ENCODE results near the gene RDH5. TPM values are rescaled to one million over a fixed set of nuclear protein-coding genes. Genes with fewer than 3 reads are reported as not detected.

Gene RDH5
- total RNA-seq, 3 donors from 2014 or later: 3.9 to 7.4 (median 5.1) TPM

GRCh38 chr12:55737581-55738122 lies 17.5 kb downstream of the RDH5 start:
- Mint-ChIP-seq H3K4me3 (no peak overlapping the region), H3K4me1 (ENCODE audit: low read depth) (peaks cover 25% of the 10 kb centered on the region), H3K36me3 (ENCODE audit: insufficient read depth) (no peaks in the 10 kb centered on the region), H3K9me3 (no peaks in the 10 kb centered on the region), H3K27me3 (ENCODE audit: low read depth) (no peaks in the 10 kb centered on the region)
- ATAC-seq (no peak), DNase-seq (no peak)

DNA sequence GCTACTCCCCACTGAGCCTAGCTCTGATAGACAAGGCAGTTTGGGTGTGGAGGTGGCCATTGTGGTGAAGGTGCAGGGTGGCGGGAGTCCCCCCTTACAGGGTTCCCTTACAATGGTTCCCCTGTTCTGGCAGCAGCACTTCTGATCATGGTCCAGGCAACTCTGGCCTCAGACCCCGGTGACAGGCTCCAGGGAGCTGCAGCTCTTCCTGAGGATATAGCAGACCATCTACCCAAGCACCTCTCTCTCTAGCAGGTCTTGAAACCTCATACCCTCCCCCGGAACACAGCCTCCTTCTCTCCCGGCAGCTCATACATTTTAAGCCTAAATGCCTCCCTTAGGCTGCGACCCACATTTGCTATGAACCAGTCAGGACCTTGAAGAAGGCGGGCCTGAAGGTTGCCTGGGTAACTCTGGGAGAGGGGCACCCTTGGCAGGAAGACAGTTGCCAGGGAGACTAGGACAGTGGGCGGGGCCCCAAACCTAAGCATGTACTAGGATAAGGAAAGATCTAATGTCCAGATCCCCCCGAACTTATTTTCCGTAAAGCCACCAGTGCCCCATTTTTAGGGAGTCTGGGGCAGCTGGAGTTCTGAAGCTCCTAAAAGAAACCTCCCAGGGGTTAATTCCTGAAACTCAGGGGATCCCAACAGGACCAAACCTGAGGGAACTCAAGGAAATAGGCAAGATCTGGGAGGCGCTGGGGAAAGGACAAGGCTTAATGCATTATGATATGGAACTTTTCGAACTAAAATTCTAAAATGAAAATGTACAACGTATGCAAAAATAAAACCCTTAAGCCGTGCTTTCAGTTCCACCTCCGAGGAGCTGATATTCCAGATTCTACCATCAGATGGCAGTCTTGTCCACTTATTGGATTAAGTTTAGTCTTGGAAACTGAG lies 18.2 kb downstream of the RDH5 start:
- peak; percentile 78 for ATAC-seq
- H3K36me3 Mint-ChIP-seq (ENCODE audit: insufficient read depth): no peaks in the 10 kb centered on the region
- DNase-seq: peak; percentile 67
- no peaks in the 10 kb centered on the region for H3K9me3 Mint-ChIP-seq
- H3K27me3 Mint-ChIP-seq (ENCODE audit: low read depth): no peaks in the 10 kb centered on the region
- H3K4me3 Mint-ChIP-seq: peak overlapping the region; percentile 76
- H3K4me1 Mint-ChIP-seq (ENCODE audit: low read depth): peaks cover 27% of the 10 kb centered on the region

GRCh38 chr12:55739025-55739378 lies 18.8 kb downstream of the RDH5 start:
- DNase-seq (no peak), ATAC-seq (no peak)
- H3K27me3 Mint-ChIP-seq (ENCODE audit: low read depth): no peaks in the 10 kb centered on the region
- peaks cover 33% of the 10 kb centered on the region for H3K4me1 Mint-ChIP-seq (ENCODE audit: low read depth)
- no peaks in the 10 kb centered on the region for H3K9me3 Mint-ChIP-seq
- H3K36me3 Mint-ChIP-seq (ENCODE audit: insufficient read depth): no peaks in the 10 kb centered on the region
- peak overlapping the region; percentile 76 for H3K4me3 Mint-ChIP-seq

- ATAC-seq (no peak), DNase-seq (no peak)
- no peaks in the 10 kb centered on the region for H3K9me3 Mint-ChIP-seq
- no peaks in the 10 kb centered on the region for H3K36me3 Mint-ChIP-seq (ENCODE audit: insufficient read depth)
- no peaks in the 10 kb centered on the region for H3K27me3 Mint-ChIP-seq (ENCODE audit: low read depth)
- H3K4me3 Mint-ChIP-seq: peak overlapping the region; percentile 83
- H3K4me1 Mint-ChIP-seq (ENCODE audit: low read depth): peaks cover 54% of the 10 kb centered on the region
Observed at GRCh38 chr12:55741931-55742680, 21.9 kb downstream of the RDH5 start.

DNA sequence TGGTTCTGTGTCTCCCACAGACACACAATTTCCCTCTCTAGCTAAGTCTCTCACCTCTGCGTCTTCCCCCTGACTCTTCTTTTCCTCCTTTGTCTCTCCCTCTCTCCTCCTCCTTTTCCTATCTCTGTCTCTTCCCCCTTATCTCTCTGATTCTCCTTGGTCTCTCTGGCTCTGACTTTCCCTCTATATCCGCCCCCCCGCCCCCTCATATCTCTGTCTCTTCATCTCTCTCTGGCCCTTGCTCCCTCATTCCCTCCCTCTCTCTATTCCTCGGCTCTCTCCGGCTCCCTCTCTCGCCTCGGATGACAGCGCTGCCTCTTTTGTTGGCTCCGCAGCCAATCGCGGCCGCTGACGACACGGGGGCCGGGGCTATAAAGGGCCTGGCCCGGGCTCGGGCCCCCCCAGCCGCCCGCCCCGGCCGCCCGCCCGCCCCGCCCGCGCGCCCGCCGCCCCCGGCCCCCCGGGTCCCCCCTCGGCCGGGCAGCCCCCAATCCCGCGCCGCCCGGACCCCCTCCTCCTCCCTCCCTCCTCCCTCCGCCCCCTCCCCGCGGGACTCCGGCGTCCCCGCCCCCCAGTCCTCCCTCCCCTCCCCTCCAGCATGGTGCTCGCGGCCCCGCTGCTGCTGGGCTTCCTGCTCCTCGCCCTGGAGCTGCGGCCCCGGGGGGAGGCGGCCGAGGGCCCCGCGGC lies 22.7 kb downstream of the RDH5 start, which contains the start of gene GDF11:
Gene GDF11, plus strand, starts transcription at position 404 of the 687 bp plus-strand sequence. Its CDS starts 195 bp downstream, at position 599.
- H3K36me3 Mint-ChIP-seq (ENCODE audit: insufficient read depth): no peaks in the 10 kb centered on the region
- H3K27me3 Mint-ChIP-seq (ENCODE audit: low read depth): no peaks in the 10 kb centered on the region
- H3K4me1 Mint-ChIP-seq (ENCODE audit: low read depth): peaks cover 46% of the 10 kb centered on the region
- no peaks in the 10 kb centered on the region for H3K9me3 Mint-ChIP-seq
- peak; percentile 65 for DNase-seq
- peak; percentile 72 to 78 for ATAC-seq
- H3K4me3 Mint-ChIP-seq: peak within 1 kb of the TSS; percentile 87

GRCh38 chr12:55743406-55744339 lies 23.5 kb downstream of the RDH5 start:
- peak overlapping the region; percentile 87 for H3K4me3 Mint-ChIP-seq
- H3K4me1 Mint-ChIP-seq (ENCODE audit: low read depth): peaks cover 40% of the 10 kb centered on the region
- no peaks in the 10 kb centered on the region for H3K9me3 Mint-ChIP-seq
- H3K27me3 Mint-ChIP-seq (ENCODE audit: low read depth): no peaks in the 10 kb centered on the region
- DNase-seq (peak; percentile 36), ATAC-seq (peak; percentile 56 to 59)
- peaks cover 2% of the 10 kb centered on the region for H3K36me3 Mint-ChIP-seq (ENCODE audit: insufficient read depth)

- Mint-ChIP-seq H3K9me3 (no peaks in the 10 kb centered on the region), H3K4me3 (peak overlapping the region; percentile 87), H3K27me3 (ENCODE audit: low read depth) (no peaks in the 10 kb centered on the region), H3K36me3 (ENCODE audit: insufficient read depth) (peaks cover 7% of the 10 kb centered on the region), H3K4me1 (ENCODE audit: low read depth) (peaks cover 40% of the 10 kb centered on the region)
- DNase-seq (no peak), ATAC-seq (no peak)
Observed at GRCh38 chr12:55744340-55745030, 24.3 kb downstream of the RDH5 start.

- peak overlapping the region; percentile 87 for H3K4me3 Mint-ChIP-seq
- no peaks in the 10 kb centered on the region for H3K9me3 Mint-ChIP-seq
- ATAC-seq: no peak
- no peak for DNase-seq
- peaks cover 41% of the 10 kb centered on the region for H3K4me1 Mint-ChIP-seq (ENCODE audit: low read depth)
- H3K36me3 Mint-ChIP-seq (ENCODE audit: insufficient read depth): peaks cover 7% of the 10 kb centered on the region
- no peaks in the 10 kb centered on the region for H3K27me3 Mint-ChIP-seq (ENCODE audit: low read depth)
Observed at GRCh38 chr12:55745361-55746173, 25.4 kb downstream of the RDH5 start.

DNA sequence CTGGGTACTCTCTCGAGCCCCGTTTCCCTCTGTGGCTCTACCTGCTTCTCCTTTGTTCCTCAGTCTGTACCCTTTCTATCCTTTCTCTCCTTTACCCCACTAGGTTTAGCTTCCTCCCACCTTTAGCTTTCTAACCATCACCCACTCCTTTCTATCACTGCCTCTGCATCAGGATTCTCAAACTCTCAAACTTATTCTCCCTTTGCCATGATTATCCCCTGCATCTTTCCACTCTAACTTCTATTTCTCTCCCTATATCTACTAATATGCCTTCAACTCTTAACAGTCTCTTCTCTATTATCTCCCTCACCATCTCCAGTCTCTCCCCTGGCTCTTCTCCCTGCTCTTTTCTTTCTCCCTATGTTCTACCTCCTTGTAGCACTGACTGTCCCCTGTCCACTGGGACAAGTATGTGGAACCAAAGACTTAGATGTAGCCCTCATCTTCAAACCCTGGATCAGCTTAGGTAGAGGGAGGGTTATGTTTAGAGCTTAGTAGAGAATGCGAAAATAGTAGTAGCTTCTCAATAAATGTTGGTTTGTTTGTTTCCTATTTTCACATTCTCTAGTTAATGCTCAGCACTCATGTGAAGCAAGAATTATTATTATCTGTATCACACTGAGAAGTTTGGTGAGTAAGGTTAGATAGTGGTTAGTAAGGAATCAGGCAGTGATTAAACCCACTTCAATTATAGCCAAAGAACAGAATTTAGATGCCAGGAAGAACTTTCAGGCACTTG lies 26.1 kb downstream of the RDH5 start:
- no peak overlapping the region for H3K4me3 Mint-ChIP-seq
- ATAC-seq (no peak), DNase-seq (no peak)
- H3K27me3 Mint-ChIP-seq (ENCODE audit: low read depth): no peaks in the 10 kb centered on the region
- no peaks in the 10 kb centered on the region for H3K9me3 Mint-ChIP-seq
- peaks cover 41% of the 10 kb centered on the region for H3K4me1 Mint-ChIP-seq (ENCODE audit: low read depth)
- H3K36me3 Mint-ChIP-seq (ENCODE audit: insufficient read depth): peaks cover 10% of the 10 kb centered on the region

DNA sequence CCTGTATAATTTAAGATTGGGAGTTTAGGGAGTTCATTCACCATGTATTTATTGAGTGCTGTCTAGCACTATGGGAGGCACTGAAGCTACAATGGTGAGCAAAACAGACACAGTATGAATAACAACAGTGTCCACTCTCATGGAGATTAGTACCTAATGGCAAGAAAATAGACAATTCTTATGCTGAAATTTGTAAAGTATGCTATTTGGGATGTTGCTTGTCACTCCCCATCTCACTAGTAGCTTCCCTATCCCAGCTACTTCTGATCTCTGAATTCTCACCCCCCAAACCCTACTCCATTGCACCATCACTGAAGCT lies 26.7 kb downstream of the RDH5 start:
- no peaks in the 10 kb centered on the region for H3K9me3 Mint-ChIP-seq
- peaks cover 39% of the 10 kb centered on the region for H3K4me1 Mint-ChIP-seq (ENCODE audit: low read depth)
- no peak overlapping the region for H3K4me3 Mint-ChIP-seq
- H3K36me3 Mint-ChIP-seq (ENCODE audit: insufficient read depth): peaks cover 10% of the 10 kb centered on the region
- ATAC-seq (no peak), DNase-seq (no peak)
- H3K27me3 Mint-ChIP-seq (ENCODE audit: low read depth): no peaks in the 10 kb centered on the region

DNA sequence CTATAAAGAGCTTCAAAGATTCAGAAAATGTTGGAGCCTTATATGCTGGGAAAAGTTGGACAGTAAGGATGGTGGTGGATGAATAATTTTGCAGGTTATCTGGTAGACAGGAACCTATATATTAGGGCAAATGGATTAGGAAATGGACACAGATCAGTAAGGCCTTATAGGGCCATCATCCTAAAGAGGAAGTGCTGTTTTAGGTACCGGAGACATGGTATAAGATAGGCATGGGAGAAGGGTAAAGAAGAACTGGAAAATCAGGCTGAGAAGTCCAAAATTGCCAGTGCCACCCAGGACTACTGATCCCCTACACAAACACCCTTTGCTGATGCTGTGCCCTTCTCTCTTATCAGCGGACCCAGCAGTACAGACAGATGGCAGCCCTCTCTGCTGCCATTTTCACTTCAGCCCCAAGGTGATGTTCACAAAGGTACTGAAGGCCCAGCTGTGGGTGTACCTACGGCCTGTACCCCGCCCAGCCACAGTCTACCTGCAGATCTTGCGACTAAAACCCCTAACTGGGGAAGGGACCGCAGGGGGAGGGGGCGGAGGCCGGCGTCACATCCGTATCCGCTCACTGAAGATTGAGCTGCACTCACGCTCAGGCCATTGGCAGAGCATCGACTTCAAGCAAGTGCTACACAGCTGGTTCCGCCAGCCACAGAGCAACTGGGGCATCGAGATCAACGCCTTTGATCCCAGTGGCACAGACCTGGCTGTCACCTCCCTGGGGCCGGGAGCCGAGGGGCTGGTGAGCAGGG lies 28.2 kb downstream of the RDH5 start:
- peaks cover 17% of the 10 kb centered on the region for H3K36me3 Mint-ChIP-seq (ENCODE audit: insufficient read depth)
- H3K4me3 Mint-ChIP-seq: no peak overlapping the region
- H3K9me3 Mint-ChIP-seq: no peaks in the 10 kb centered on the region
- ATAC-seq (no peak), DNase-seq (no peak)
- no peaks in the 10 kb centered on the region for H3K27me3 Mint-ChIP-seq (ENCODE audit: low read depth)
- peaks cover 31% of the 10 kb centered on the region for H3K4me1 Mint-ChIP-seq (ENCODE audit: low read depth)
